ENCODE measurements around the gene HCRT.
A peak's percentile ranks its signal among the peaks of the same experiment; 100 is the strongest.
"Not testable (repeated sequence)": the region's sequence is repeated elsewhere in the genome, so short reads cannot be mapped to it uniquely, and the experiment has no call there.

HCRT gene

DNA sequence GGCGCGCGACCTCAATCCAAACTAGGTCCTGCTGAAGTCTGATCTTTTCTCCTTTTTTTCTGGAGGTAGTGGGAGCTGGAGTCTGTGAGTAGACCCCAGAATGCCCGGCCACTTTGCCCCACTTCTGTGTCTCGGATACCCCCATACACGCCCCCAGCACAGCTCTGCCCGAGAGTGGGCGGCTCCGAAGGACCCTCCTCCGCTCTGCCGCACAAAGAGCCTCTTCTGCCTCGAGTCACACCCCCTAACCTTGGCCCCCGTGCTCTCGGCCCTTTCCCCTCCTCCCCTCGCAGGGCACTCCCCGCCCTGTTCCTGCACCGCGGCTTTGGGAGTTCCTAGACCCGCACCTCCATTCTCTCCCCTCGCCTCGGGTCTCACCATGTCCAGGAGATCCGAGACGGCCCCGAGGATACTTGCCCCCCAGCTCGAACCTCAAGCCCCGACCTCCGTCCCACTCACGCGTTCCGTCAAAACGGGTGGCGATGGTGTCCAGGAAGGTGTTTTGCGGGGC, 4.8 kb downstream of the HCRT start:
- no peak for DNase-seq (ENCODE audit: low read depth in 1 of 2, low spot score in 1 of 2)

DNA sequence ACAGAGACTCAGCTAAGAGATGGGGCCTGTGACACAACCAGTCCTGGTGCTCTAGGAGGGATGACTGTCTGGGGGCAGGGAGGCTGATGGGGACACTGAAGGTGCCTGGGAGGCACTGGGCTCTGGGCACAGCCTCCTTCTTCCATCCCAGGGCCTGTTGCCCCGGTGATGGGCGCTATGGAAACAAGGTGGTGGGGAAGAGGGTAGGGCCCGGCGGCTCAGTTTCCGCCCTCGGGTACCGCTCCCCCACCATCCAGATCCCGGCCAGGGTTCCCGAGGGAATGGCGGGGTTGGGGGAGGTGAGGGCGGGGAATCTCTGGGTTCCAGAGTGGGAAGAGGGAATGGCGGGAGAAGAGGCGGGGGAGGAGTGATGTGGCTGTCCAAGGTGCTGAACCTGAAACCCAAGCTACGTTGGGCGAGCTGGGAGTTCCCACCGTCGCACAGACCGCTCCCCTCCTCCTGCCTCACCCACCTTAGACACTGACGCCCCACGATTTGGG, 5.3 kb downstream of the HCRT start:
- no peak for DNase-seq (ENCODE audit: low read depth in 1 of 2, low spot score in 1 of 2)

DNA sequence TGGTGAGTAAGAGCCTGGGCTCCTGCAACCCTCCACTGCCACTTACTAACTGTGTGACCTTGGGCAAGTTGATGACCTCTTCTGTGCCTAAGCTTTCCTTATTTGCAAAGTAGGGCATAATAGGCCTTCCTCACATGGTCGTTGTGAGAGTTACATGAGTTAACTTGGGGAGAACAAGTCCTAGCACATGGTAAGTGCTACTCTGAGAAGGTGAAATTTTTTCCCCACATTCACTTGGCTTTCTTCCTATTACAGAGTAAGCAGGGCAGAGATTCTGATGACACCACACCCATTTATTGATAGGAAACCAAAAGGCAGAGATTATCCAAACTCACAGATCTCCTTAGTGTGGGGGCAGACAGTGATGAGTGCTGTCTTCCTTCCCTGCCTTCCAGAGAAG, 5.9 kb downstream of the HCRT start:
- DNase-seq (ENCODE audit: low read depth in 1 of 2, low spot score in 1 of 2): no peak

DNA sequence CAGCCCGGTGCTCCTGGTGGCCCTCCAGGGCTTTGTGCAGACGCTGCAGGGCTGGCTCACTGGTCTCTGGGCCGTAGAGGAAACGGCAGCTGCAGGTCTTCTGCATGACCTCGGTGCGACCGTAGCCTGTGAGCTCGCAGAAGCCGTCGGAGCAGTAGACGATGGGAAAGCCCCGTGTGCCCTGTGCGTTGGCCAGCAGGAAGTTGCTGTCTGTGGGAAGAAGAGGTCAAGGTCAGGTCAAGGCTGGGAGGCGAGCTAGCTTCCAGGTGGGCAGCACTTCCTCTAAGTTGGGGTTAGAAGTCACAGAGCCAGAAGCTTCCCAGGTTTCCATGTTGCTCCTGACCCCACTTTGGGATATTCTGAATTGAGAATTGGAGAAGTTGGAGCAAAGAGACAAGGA, 6.4 kb downstream of the HCRT start:
- no peak for DNase-seq (ENCODE audit: low read depth in 1 of 2, low spot score in 1 of 2)

DNA sequence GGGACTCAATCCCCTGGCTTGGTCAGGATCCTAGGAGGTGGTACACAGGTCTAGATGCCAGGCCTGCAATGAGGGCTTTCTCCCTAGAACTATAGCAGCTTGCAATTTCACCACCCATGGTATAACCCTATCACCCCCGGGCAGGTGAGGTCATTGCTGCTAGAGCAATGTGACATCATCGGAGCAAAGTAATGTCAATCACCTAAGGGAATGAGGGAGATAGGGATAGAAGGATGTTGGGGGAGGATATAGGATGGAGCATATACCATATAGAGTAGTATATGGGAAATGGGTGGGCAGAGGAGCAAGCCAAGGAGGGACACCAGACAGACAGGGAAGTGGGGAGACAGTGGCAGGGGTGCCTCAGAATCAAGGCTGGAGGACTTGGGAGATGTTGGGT, 7.6 kb downstream of the HCRT start:
- no peak for DNase-seq (ENCODE audit: low read depth in 1 of 2, low spot score in 1 of 2)

DNA sequence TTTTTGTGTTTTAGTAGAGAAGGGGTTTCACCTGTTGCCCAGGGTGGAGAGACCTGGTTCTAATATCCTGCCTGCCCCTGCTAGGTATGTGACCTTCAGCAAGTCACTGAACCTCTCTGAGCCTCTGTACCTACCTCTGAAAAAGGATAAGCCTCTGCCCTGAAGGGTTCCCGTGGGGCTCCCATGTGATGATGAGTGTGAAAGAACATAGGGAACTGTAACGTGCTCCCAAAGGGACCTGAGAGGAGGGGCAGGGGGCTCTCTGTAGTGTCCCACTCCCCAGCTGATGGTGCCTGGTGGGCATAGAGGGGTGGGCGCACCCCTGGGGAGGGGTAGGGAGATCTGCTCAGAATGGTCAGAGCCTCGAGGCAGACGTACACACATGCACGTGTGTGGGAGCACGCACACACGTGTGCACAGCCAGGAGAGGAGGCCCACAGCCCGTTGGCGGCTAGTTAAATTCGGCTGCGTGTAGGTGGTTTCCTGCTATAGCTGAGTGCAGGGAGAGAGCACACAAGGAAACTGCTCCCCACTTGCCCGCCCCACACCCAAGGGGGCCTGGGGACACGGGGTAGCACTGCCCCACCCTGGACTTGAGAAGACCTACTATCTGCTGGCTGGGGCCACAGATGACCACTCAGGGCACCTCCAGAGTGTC, 11.0 kb downstream of the HCRT start:
- DNase-seq (ENCODE audit: low read depth in 1 of 2, low spot score in 1 of 2): no peak

DNA sequence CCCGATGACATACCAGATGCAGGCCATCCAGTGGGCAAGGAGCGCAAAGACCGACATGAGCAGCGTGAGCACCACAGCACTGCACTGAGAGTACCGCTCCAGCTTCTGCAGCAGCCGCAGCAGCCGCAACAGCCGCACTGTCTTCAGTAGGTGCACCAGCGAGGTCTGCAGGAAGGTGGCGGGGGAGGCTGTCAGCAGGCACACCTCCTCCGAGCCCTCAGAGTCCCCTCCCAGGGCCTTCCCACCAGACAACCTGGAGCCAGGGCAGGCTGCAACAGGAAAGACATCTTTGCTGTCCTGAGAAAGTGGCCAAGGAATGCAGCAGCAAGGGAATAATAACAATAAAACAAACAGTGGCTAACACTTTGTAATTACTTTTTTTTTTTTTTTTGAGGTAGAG, 13.4 kb downstream of the HCRT start:
- DNase-seq (ENCODE audit: low read depth in 1 of 2, low spot score in 1 of 2): no peak

DNA sequence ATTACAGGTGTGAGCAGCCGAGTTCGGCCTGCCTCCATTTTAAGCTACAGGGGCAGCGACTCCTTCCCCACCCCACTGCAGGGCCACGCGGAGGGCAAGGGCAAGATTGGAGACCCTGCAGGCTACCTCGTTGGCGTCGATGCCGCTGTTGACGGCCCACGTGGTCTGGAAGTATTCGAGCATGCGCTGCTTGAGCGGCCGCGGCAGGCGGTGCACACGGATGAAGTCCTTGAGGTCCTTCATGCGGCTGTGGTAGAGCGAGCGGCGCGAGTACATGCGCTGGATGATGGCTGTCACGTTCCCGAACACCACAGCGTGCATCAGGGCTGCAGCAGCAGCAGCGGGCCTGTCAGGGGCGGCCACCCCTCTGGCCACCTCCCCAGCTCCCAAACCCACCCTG, 15.9 kb downstream of the HCRT start:
- DNase-seq (ENCODE audit: low read depth in 1 of 2, low spot score in 1 of 2): no peak

DNA sequence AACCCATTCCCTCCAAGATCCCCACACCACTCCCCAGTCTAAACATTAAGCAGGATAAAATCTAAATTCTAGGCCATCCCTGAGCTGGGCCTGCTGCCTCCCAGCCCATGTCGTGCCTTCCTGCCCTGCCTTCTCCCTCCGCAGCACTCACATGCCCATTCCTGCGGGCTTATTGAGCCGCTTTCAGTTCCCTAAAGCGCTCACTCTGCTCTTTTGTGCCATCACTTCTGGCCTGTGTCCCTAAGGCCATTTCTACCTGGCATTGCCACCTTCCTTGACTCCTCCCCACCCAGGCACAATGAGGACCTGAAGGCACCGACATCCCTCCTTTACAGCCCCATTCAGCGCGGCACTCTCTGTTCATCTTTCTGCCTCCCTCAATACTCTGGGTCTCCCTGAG, 17.4 kb downstream of the HCRT start:
- no peak for DNase-seq (ENCODE audit: low read depth in 1 of 2, low spot score in 1 of 2)

DNA sequence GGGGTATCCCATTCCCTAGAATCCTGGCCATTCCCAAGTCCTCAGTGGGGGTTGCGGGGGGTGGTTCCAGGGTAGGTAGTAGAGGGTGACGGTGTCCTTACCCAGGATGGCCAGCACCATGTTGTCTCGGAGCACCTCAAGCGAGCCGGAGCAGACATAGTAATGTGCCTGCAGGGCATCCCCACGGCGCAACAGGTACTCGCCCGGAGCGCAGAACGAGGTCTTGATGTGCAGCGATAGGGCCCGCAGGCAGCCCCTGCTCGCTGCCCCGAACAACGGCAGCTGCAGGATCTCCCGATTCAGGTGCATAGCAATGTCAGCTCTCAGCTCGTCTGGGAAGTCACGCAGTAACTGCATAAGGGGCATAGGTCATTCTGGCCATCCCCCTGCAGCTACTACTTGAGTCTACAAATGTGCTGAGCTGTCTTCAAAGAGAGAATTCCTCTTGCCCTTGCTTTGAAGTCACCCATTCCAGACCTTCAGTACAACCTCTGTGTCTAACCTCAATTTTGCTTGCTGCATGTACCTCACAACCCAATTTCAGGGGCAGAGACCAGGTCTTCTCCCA, 19.0 kb downstream of the HCRT start:
- DNase-seq (ENCODE audit: low read depth in 1 of 2, low spot score in 1 of 2): no peak

DNA sequence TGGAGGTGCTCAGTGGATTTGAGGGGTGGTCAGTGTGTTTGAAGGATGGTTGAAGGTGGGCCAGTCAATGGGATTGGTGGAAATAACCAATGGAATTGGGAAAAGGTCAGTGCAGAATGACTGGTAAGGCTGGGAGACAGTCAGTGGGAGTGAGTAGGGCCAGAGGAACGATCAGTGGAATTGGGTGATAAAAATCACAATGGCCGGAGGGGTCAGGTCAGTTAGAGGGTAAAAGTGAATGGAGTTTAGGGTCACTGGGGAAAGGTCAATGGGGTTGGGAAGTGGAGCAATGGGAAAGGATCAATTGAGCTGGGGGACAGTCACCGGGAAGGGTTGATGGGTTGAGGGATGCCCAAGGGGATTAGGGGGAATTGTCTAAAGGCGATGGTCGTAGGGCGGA, 19.5 kb downstream of the HCRT start:
- no peak for DNase-seq (ENCODE audit: low read depth in 1 of 2, low spot score in 1 of 2)

DNA sequence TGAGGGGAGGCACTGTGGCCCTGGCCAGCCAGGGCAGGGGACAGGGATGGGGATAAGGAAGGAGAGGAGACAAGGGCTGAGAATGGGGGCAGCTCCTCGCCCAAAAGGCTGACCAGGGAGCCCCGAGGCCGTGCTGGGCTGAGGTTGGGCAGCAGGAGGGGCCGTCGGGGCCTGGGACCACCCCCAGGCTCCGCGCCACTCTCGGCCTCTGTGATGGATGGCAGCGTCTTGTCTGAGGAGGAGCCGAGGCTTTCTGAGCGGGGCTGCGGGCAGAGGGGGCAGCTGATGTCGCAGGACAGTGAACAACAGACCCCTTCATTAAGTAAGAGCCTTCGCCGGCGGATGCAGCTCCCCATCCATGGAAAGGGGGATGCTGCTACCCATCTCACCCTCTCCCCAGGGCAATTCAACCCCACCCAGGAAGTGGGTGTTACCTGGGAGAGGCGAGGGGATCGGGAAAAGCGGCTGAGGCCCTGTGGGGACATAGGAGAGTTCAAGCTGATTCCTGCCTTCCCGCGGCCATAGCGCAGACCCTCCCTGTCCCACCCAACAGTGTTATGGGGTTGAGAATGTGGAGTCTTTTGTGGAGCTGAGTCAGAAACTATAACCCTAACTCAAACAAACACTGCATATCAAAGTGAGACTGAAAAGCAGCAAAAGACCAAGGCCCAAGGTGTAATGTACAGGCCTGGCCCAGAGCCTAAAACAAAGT, 21.4 kb downstream of the HCRT start:
- no peak for DNase-seq (ENCODE audit: low read depth in 1 of 2, low spot score in 1 of 2)

DNA sequence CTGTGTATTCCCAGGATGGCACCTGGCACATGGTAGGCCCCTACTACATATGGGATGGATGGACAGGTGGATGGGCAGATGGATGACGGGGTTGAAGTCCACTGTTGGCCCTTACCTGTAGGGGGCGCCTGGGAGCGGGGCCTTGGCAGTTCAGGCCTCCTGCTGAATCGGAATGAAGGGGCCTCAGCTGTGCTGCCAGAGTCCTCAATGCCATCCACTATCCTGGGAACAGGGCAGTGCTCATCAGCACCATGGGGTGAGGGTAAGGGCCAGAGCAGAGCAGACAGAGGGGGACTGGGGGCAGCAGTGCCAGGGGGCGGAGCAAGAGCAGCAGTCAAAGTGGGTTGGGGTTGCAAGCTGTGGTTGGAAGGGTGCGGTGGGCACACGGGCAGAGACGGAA, 22.1 kb downstream of the HCRT start:
- peak in 1 of 2 donors; percentile 25 for DNase-seq (ENCODE audit: low read depth in 1 of 2, low spot score in 1 of 2)

DNA sequence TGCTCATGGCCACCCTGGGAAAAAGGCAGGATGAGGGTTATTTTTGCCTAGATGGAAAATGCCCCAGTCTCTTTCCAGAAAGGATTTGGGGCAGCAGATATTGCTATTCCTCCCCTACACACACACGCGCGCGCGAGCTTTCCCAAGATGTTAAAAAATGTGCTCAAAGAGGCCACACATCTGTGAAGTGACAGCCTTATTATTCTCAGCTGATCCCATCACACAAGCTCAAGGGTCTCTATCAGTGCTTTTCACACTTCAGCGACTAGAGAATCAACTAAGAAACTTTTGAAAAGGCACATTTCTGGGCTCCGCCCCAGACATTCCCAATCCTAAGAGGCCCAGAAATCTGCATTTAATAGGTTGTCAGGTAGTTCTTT, 24.7 kb downstream of the HCRT start:
- DNase-seq (ENCODE audit: low read depth in 1 of 2, low spot score in 1 of 2): no peak

DNA sequence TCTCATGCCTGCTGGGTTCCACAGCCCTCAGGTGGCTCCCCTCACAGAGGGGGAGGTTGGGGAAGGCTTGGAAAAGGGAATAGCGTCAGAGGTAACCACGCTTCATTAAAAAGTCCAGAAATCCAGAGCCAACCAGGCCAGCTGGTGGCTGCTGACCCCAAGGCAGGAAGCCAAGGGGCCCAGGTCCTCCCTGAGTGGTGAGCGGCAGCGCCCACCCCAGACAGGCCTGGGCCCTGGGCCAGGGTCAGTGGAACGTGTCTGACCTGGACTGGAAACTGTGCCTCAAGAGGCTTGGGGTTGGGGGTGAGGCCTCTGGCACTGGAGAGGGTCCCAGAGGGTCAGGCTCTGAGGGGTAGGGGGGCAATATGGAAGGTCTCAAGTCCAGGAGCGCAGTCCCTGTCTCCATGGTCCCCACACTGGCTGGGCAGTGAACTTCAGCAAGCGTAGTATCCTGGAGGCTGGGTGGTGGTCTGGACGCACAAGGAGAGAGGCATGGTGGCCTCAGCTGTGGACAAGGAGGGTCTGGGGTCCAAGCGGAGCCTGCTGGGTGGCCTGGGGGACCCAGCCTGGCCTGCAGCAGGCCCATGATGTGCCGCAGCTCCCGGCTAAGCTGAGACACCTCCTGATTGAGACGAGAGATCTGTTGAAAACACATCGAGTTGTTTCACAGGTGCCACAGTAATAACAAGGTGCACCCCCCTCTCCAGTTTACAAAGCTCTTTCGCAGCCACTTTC, 25.3 kb downstream of the HCRT start:
- DNase-seq (ENCODE audit: low read depth in 1 of 2, low spot score in 1 of 2): no peak

DNA sequence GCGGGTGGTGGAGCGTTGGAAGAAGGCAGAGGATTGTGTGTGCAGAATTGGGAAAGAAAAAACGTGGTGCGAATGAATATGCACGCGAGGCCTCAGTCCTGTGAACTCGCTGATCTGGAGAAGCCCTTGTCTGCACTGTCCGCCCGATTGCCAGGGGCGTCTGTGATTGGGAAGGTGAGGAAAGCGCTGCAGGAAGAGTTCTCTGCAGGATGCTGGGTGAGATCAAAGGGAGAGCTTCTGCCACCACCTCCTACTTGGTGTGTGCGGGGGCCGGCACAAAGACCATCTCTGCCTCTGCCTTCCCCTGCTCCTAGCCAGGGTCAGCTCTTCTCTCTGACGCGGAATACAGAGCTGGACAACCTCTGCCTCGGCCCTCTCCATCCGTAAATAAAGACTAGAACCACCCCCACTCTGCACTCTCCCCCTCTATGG, 29.6 kb downstream of the HCRT start:
- DNase-seq (ENCODE audit: low read depth in 1 of 2, low spot score in 1 of 2): no peak

DNA sequence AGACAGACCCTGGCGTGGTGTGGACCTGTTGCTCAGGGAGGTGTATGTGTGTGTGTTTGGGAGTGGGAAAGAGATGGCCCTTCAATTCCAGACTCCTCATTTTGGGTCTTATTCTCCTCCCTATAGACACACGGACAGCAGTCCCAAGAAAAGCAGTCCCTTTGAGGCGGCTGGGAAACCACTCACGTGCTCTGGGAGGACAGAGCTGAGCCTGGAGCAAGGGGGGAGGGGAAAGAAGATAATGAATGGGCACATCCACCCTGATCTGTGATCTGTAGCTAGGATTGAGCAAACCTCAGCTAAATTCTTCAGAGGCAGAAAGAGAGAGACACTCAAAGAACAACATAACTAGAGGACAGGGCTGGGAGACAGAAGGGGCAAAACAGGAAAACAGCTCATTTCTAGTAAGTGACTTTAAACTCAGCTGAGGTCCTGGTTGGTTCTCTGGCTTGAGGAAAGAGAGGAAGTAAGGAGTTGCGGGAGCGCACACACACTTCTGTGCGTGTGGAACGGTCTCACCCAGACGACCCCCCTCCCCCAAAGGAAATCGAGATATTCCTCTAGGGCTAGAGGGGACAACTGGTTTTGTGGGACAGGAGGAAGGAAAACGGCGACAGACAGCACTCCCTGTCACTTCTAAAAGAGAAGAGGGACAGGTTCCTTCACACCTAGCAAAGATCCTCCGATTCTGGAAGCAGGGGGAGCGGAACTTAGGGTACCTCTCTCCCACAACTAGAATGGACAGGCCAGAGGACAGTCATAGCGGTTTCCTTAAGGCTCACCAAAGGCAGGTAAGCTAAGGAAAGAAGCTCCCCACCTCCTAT, 31.1 kb downstream of the HCRT start:
- DNase-seq (ENCODE audit: low read depth in 1 of 2, low spot score in 1 of 2): no peak

DNA sequence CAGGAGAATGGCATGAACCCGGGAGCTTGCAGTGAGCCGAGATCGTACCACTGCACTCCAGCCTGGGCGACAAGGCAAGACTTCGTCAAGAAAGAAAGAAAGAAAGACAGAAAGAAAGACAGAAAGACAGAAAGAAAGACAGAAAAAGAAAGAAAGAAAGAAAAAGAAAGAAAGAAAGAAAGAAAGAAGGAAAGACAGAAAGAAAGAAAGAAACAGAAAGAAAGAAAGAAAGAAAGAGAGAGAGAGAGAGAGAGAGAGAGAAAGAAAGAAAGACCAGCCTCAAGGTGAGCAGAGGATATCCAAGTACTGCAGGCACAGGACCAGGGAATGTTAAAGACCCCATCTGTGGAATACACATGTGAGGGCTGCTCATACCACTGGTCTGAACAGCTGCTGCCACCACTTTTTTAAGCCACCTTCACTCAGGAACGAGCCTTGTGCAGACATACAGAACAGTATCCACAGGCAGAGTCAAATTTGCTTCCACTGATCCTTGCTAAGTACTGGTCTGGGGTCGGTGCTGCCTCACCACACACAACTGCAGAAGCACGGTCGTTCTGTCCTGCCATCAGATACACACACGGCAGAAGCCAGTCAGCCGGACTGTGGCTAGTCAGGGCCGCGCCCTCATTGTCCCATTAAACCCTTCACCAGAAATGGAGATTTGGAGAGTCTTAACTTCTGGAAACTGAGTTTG, 38.2 kb downstream of the HCRT start:
- no peak for DNase-seq (ENCODE audit: low read depth in 1 of 2, low spot score in 1 of 2)

DNA sequence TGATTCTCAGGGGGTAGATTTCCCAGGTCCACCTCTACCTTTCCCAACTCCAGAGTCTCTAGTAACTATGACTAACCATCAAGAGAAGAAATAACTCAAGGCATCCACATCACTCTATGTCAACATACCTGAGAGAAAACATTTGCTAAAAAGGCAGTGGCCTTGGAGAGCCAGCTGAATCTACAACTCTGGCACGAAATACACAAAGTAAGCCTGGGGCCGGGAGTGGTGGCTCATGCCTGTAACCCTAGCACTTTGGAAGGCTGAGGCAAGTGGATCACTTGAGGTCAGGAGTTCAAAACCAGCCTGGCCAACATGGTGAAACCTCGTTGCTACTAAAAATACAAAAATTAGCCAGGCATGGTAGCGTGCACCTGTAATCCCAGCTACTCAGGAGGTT, 42.1 kb downstream of the HCRT start:
- not testable (repeated sequence) for DNase-seq (ENCODE audit: low read depth in 1 of 2, low spot score in 1 of 2)

DNA sequence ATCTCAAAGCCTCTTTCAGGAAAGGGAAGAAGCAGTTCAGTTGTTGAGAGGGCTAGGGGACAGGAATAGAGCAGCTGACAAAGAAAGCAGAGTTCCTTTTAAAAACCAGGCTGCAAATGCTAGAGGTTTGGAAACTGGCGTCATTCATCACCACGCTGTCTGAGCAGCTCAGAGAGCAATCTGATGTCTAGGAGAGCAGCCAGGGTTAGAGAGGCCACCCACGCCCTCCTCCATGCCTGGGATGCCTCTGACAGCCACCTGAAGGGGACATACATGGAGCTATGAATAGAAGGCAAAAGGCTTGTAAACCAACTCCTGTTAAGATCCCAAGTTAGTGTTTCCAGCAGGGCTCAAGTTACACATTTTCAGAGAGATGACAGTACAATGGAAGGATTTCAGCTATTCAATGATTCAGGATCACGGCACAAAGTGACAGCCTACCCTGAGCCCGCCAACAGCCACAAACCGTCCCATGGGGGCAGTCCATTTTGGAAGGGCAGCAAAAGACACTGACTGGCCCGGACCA, 42.8 kb downstream of the HCRT start:
- DNase-seq (ENCODE audit: low read depth in 1 of 2, low spot score in 1 of 2): no peak

All from stimulated activated CD4-positive, alpha-beta T cell treated with anti-CD3 and anti-CD28 coated beads, Interleukin-15, amount 100 ng/mL, for 1 hour (primary cell).